AG09319 (cell line): ENCODE results near the gene TTLL5.
A peak's percentile ranks its signal among the peaks of the same experiment; 100 is the strongest.
"Not testable (repeated sequence)": the region's sequence is repeated elsewhere in the genome, so short reads cannot be mapped to it uniquely, and the experiment has no call there.

Experiments used
- DNase-seq: peaks from one replicate; pipeline ENCODE4 v3.0.0-alpha.2; 2010; ENCODE audit warnings: low read depth; ENCODE audit errors: extremely low read depth
- CTCF ChIP-seq: IDR thresholded peaks from 2 replicates; pipeline ENCODE4 v1.5.1; 2011; ENCODE audit warnings: low read depth, mild to moderate bottlenecking, inconsistent platforms, low read length, moderate library complexity

The TTLL5 gene

GRCh38 chr14:75675265-75675960 is 14.4 kb downstream of the TTLL5 start:
- TF ChIP-seq CTCF, result no peak
- no peak for DNase-seq

GRCh38 chr14:75685910-75686309 is 24.9 kb downstream of the TTLL5 start:
- no peak for DNase-seq
- TF ChIP-seq CTCF, result no peak

DNA sequence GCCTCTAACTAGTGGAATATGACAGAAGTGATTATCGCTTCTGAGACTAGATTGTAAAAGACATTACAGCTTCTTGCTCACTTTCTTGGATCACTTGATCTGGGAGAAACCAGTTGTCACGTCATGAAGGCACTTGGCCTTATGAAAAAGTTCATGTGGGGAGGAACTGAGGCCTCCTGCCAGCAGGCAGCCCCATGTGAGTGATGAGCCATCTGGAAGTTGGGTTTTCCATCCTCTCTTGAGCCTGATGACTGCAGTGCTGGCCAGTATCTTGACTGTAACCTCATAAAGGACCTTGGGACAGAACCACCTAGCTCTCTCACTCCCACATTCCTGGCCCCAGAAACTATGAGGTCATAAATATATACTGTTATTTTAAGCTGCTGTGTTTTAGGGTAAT is 28.0 kb downstream of the TTLL5 start:
- peak; percentile 36 for DNase-seq
- TF ChIP-seq CTCF, result no peak

- no peak for TF ChIP-seq CTCF
- no peak for DNase-seq
Observed at GRCh38 chr14:75690010-75690409, 29.0 kb downstream of the TTLL5 start.

DNA sequence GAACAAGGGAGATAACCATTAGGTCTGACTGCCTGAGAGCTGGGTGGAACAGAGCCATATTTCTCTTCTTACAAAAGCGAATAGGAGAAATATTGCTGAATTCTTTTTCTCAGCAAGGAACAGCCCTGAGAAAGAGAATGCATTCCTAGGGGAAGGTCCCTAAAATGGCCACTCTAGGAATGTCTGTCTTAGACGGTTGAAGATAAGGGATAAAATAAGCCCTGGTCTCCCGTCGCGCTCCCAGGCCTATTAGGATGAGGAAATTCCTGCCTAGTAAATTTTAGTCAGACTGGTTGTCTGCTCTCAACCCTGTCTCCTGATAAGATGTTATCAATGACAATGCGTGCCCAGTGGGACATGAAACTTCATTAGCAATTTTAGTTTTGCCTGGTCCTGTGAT is 34.0 kb downstream of the TTLL5 start:
- not testable (repeated sequence) for DNase-seq

- TF ChIP-seq CTCF, result no peak
- no peak for DNase-seq
Observed at GRCh38 chr14:75697386-75697785, 36.3 kb downstream of the TTLL5 start.

GRCh38 chr14:75697918-75698317 is 36.9 kb downstream of the TTLL5 start:
- no peak for TF ChIP-seq CTCF
- no peak for DNase-seq

DNA sequence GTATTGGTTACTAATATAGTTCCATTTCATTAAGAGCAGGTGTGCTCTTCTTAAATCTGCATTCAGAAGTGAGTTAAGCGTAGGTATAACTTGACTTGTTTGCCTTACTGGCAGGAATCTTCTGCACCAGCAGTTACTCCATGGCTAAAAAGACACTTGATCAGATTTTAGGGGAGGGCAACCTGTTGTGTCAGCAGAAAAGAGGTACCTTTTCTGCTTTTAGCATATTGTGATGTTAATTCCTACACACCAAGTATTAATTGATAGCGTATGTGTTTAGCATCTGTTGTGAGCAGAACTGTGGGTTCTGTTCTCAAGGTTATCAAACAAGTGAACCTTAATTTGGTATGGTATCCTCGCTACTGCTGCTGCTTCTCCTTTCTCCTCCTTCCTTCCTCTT is 38.3 kb downstream of the TTLL5 start:
- no peak for DNase-seq
- no peak for TF ChIP-seq CTCF
